AG09319 (cell line): ENCODE measurements around the gene SYCN.
"Not testable (repeated sequence)": the region's sequence is repeated elsewhere in the genome, so short reads cannot be mapped to it uniquely, and the experiment has no call there.

ENCODE experiments used
- DNase-seq: peaks from one replicate; pipeline ENCODE4 v3.0.0-alpha.2; 2010; ENCODE audit warnings: low read depth; ENCODE audit errors: extremely low read depth
- CTCF ChIP-seq: IDR thresholded peaks from 2 replicates; pipeline ENCODE4 v1.5.1; 2011; ENCODE audit warnings: low read depth, mild to moderate bottlenecking, inconsistent platforms, low read length, moderate library complexity

Gene SYCN

GRCh38 chr19:39237200-39238184 is 33.4 kb upstream of the SYCN start:
- DNase-seq, result no peak
- TF ChIP-seq CTCF, result no peak

GRCh38 chr19:39236527-39236926 is 32.5 kb upstream of the SYCN start:
- no peak for TF ChIP-seq CTCF
- DNase-seq, result no peak

DNA sequence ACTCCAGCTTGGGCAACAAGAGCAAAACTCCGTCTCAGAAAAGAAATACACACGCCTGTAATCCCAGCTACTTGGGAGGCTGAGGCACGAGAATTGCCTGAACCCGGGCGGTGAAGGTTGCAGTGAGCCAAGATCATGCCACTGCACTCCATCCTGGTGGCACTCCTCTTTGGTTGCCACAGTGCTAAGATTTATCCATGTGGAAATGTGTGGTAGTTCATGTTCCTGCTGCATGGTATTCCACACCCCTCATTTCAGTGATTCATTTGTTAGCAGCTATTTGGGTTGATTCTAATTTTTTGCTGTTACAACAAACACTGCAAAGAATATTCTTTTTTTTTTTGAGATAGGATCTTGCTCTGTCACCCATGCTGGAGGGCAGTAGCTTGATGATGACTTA is 28.6 kb upstream of the SYCN start:
- TF ChIP-seq CTCF, result no peak
- DNase-seq, result no peak

GRCh38 chr19:39230096-39230764 is 26.2 kb upstream of the SYCN start:
- TF ChIP-seq CTCF, result no peak
- no peak for DNase-seq

- no peak for DNase-seq
- no peak for TF ChIP-seq CTCF
These were observed 20.8 kb upstream of the SYCN start for GRCh38 chr19:39224910-39225309.

GRCh38 chr19:39223703-39224279 is 19.7 kb upstream of the SYCN start:
- DNase-seq, result no peak
- TF ChIP-seq CTCF, result no peak

DNA sequence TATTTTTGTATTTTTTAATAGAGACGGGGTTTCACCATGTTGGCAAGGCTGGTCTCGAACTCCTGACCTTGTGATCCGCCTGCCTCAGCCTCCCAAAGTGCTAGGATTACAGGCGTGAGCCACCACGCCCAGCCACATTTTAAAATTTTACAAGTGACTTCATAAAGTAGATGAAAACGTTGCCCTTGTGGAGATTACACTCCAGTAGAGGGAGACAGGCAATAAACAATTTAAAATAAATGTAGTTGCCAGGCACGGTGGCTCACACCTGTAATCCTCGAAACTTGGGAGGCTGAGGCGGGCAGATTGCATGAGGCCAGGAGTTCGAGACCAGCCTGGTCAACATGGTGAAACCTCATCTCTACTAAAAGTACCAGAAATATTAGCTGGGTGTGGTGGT is 15.0 kb upstream of the SYCN start:
- not testable (repeated sequence) for DNase-seq
